ENCODE results near the gene EID2B. TPM values are rescaled to one million over a fixed set of nuclear protein-coding genes. Genes with fewer than 3 reads are reported as not detected.
A peak's percentile ranks its signal among the peaks of the same experiment; 100 is the strongest.

EID2B gene
- total and polyA plus RNA-seq, 10 of the 15 experiments (the other 5 are each of a cell fraction or from before 2014, with no cell fraction given), result 2.9 to 10.1 (median 5.0) TPM

- no peak for TF ChIP-seq PRDM15 (CRISPR knock-in tag; IDR thresholded peaks at IDR 0.05)
- TF ChIP-seq ASH2L (IDR thresholded peaks at IDR 0.05; ENCODE audit: borderline replicate concordance, low read depth), result peak; percentile 84; the same call in 1 of the 2 replicates
- 0 out of 2 replicates have a peak, but pooled peaks have one; percentile 8 for TF ChIP-seq TCF12 (IDR thresholded peaks at IDR 0.05; ENCODE audit: low read depth, low read length)
- no peak for TF ChIP-seq FOS (IDR thresholded peaks at IDR 0.05; ENCODE audit: borderline replicate concordance, extremely low read depth, insufficient read length)
- TF ChIP-seq LARP7 (IDR thresholded peaks at IDR 0.05), result peak; percentile 92
- no peak for TF ChIP-seq TCF3 (IDR thresholded peaks at IDR 0.05; ENCODE audit: borderline replicate concordance, insufficient read depth, low read depth, low read length)
- TF ChIP-seq, protein P1, sequence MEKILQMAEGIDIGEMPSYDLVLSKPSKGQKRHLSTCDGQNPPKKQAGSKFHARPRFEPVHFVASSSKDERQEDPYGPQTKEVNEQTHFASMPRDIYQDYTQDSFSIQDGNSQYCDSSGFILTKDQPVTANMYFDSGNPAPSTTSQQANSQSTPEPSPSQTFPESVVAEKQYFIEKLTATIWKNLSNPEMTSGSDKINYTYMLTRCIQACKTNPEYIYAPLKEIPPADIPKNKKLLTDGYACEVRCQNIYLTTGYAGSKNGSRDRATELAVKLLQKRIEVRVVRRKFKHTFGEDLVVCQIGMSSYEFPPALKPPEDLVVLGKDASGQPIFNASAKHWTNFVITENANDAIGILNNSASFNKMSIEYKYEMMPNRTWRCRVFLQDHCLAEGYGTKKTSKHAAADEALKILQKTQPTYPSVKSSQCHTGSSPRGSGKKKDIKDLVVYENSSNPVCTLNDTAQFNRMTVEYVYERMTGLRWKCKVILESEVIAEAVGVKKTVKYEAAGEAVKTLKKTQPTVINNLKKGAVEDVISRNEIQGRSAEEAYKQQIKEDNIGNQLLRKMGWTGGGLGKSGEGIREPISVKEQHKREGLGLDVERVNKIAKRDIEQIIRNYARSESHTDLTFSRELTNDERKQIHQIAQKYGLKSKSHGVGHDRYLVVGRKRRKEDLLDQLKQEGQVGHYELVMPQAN (conservative IDR thresholded peaks at IDR 0.05), result peak; percentile 92
- 0 out of 2 replicates have a peak, but pooled peaks have one; percentile 19 for TF ChIP-seq ATF7 (IDR thresholded peaks at IDR 0.05; ENCODE audit: low read depth)
- TF ChIP-seq IRF3 (IDR thresholded peaks at IDR 0.05), result 0 out of 2 replicates have a peak, but pooled peaks have one; percentile 39
- peak; percentile 32 to 35; a peak in 2 of 4 replicates for TF ChIP-seq IKZF2 (IDR thresholded peaks at IDR 0.05)
Measured at GRCh38 chr19:39532233-39533002, at the start of gene EID2B (continued).
